ENCODE data around the gene LRRC27.

- TF ChIP-seq CTCF (IDR thresholded peaks at IDR 0.05) (no peak), POLR2A (IDR thresholded peaks at IDR 0.05) (no peak)
Measured at GRCh38 chr10:132319853-132320653, 11.9 kb upstream of the LRRC27 start.
